Thoracic aorta (tissue), 2 donors: ENCODE measurements around the gene TENM3. TPM values are rescaled to one million over a fixed set of nuclear protein-coding genes. Genes with fewer than 3 reads are reported as not detected.

Experiments used
- ATAC-seq: fragments of 150-250 bp; one replicate; pipeline ENCODE4 v1.8.0; 2017; ENCODE audit warnings: low read depth; ENCODE audit not compliant: insufficient number of reproducible peaks, low FRiP score
- DNase-seq: peaks from one replicate; pipeline ENCODE4 v3.0.0-alpha.2; 2020; ENCODE audit warnings: low spot score
- H3K27ac ChIP-seq, 2 donors: fragments of 200-600 bp; sonication (generic); 1 replicate in 1 of 2; 2 replicates in 1 of 2; pipeline ENCODE4 v1.5.1; 2016; ENCODE audit warnings: mild to moderate bottlenecking in 2 of 2, moderate library complexity in 2 of 2
- H3K27me3 ChIP-seq: fragments of 200-600 bp; sonication (generic); replicated peaks from 2 replicates; pipeline ENCODE4 v1.6.0; 2016; ENCODE audit warnings: mild to moderate bottlenecking; ENCODE audit not compliant: insufficient read depth
- H3K36me3 ChIP-seq: fragments of 200-600 bp; sonication (generic); one replicate; pipeline ENCODE4 v1.5.1; 2016
- H3K4me1 ChIP-seq, 2 donors: fragments of 200-600 bp; sonication (generic); 1 replicate in 1 of 2; 2 replicates in 1 of 2; pipeline versions ENCODE4 v1.5.1 to v1.6.0; 2016; ENCODE audit warnings: low read depth in 2 of 2, mild to moderate bottlenecking in 1 of 2; ENCODE audit not compliant: control insufficient read depth in 1 of 2
- H3K4me3 ChIP-seq: fragments of 200-600 bp; sonication (generic); 2 replicates; pipeline ENCODE4 v1.5.1; 2016; ENCODE audit warnings: mild to moderate bottlenecking
- H3K9me3 ChIP-seq: fragments of 200-600 bp; sonication (generic); 2 replicates; pipeline ENCODE4 v1.5.1; 2016
- CTCF ChIP-seq: fragments of 200-600 bp; sonication (generic); IDR thresholded peaks from one replicate; pipeline ENCODE4 v1.5.1; 2019; ENCODE audit warnings: antibody characterized with exemption
- total RNA-seq, 2 donors: library from RNA; depleted of rRNA; stranded (reverse); fragments of >200 nt; gene quantifications; one replicate each; pipeline versions ENCODE4 v1.1.0 to v1.2.3, GENCODE V29; 2016

Gene TENM3
- total RNA-seq, 2 donors from 2014 or later: 0.68 to 8.0 TPM

DNA sequence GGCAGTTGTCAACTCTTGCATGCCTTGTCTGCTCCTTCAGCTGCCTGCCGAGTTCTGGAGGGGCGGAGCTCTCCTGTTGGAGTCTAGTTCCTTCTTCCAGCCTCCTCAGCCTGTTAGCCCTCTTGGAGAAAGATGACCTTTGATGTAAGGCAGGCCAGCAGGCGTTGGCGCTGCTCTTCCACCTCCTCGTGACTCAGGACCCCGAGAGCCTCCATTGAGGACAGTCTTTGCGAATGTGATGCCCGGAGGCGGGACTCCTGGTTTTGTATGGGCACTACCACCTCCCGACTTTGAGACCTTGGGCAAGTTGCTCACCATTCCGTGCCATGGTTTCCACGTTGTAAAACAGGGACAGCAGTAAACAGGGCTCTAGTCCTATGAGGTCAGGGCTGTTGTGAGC lies 108.3 kb downstream of the TENM3 start:
- H3K4me3 ChIP-seq: no peak overlapping the region
- H3K36me3 ChIP-seq: no peaks in the 10 kb centered on the region
- H3K27me3 ChIP-seq: no peaks in the 10 kb centered on the region
- H3K27ac ChIP-seq: no peak overlapping the region
- ATAC-seq (no peak), DNase-seq (no peak)
- H3K9me3 ChIP-seq: no peaks in the 10 kb centered on the region
- no peak for TF ChIP-seq CTCF
- H3K4me1 ChIP-seq: no peaks in the 10 kb centered on the region

DNA sequence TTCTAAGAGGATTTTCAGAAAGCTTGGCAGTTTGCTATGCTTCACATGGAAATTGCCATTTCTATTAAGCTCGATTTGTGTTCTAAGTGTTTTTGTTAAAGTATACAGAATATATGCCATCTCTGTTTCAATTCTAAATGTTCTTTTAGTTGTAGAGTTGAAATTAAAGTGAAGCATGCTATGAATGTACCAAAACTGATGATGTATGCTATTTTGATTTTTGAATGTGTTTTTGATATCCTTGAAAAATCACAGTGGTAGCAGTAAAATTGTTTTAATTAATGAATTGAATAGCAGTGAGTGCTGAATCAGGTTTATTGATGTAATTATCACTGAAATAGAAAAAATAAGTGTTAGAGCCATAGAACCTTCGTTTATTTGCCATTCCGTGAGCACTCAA lies 110.9 kb downstream of the TENM3 start:
- no peak for ATAC-seq
- DNase-seq: no peak
- Histone ChIP-seq H3K4me3 (no peak overlapping the region), H3K4me1 (no peaks in the 10 kb centered on the region), H3K27ac (no peak overlapping the region), H3K9me3 (no peaks in the 10 kb centered on the region), H3K27me3 (no peaks in the 10 kb centered on the region), H3K36me3 (no peaks in the 10 kb centered on the region)
- TF ChIP-seq CTCF: no peak

GRCh38 chr4:182354867-182355266 lies 111.7 kb downstream of the TENM3 start:
- ATAC-seq (no peak), DNase-seq (no peak)
- Histone ChIP-seq H3K27me3 (no peaks in the 10 kb centered on the region), H3K36me3 (no peaks in the 10 kb centered on the region), H3K4me1 (no peaks in the 10 kb centered on the region), H3K9me3 (no peaks in the 10 kb centered on the region), H3K27ac (no peak overlapping the region), H3K4me3 (no peak overlapping the region)
- TF ChIP-seq CTCF: no peak

GRCh38 chr4:182367153-182367552 lies 124.0 kb downstream of the TENM3 start:
- Histone ChIP-seq H3K4me3 (no peak overlapping the region), H3K9me3 (no peaks in the 10 kb centered on the region), H3K36me3 (no peaks in the 10 kb centered on the region), H3K4me1 (no peaks in the 10 kb centered on the region), H3K27ac (no peak overlapping the region), H3K27me3 (no peaks in the 10 kb centered on the region)
- ATAC-seq: no peak
- TF ChIP-seq CTCF: no peak
- no peak for DNase-seq

DNA sequence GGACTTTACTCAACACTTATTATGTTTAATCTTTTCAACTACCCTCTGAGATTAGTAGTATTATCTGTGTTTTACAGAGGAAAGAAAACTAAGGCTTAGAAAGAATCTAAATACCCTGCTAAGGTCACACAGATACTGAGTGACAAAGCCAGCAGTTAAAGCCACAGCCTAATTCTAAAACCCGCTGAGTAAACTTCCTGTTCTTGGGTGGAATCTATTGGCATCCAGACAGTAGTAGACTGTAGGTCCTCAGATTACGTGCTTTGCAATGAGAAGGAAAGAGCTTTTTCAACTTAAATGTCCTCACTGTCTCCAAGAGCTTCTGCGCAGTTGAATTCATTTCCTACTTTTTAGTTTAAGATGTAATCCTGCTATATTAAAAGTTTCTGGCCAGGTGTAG lies 126.0 kb downstream of the TENM3 start:
- H3K4me1 ChIP-seq: no peaks in the 10 kb centered on the region
- H3K36me3 ChIP-seq: no peaks in the 10 kb centered on the region
- TF ChIP-seq CTCF: no peak
- no peaks in the 10 kb centered on the region for H3K9me3 ChIP-seq
- no peak overlapping the region for H3K4me3 ChIP-seq
- no peaks in the 10 kb centered on the region for H3K27me3 ChIP-seq
- ATAC-seq (no peak), DNase-seq (no peak)
- no peak overlapping the region for H3K27ac ChIP-seq
